HG02840 (cell line): Measurements from ENCODE around the gene MORN5.
"Not testable (repeated sequence)": the region's sequence is repeated elsewhere in the genome, so short reads cannot be mapped to it uniquely, and the experiment has no call there.

Experiments used
- ATAC-seq: cut with Tn5 transposase; IDR thresholded peaks from one replicate; pipeline ENCODE4 v1.9.1; 2021; ENCODE audit warnings: mild to moderate bottlenecking, moderate library complexity, moderate number of reproducible peaks; ENCODE audit not compliant: unreplicated experiment, low FRiP score

The MORN5 gene

DNA sequence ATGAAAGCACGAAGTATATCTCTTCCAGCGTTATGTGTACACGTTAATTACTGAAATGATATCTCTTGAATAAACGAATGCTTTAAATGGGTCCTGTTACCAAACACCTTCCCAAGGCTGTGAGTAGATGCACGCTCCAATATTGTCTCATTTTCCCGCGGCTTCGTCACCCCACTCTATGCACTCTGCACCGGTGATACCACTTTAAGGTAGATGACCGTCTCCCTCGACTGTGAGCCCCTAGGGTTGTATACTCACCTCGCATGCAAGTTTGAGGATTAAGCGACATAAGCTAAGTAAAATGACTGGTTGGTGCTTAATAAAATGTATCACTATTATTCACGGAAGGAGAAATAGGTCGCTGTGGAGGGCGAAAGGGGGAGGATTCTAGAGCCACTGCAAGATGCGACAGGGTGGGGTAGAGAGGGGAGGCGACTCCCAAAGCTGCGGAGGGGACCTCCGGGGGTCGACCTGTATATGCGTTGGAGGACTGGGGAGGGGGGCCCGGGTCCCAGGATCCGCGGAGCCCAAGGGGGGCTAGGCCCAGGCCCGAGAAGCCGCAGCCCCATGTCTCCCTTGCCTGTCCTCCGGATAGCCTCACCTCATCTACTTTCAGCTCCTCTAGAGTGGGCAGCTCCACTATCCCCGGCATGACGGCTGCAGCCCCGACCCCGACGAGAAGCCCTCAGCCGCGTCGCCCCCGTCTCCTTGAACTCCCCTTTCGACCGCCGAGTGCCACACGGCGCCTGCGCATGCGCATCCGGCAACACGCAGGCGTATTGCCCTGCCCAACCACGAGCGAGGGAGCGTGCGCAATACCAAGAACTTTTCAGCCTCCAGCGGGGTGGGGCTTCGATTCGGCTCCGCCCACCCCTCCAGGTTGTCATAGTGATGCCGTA is at the start of gene MORN5, which contains the start of gene NDUFA8:
TSS of gene MORN5 (plus strand) at position 883 of the 899 bp plus-strand sequence. CDS start 65 bp downstream, outside the sequence.
TSS of gene NDUFA8 (minus strand) at position 754 of the 899 bp plus-strand sequence. CDS start at position 652, 102 bp downstream.
- peak; percentile 91 for ATAC-seq

- ATAC-seq, result no peak
These were observed 49.4 kb upstream of the MORN5 start for GRCh38 chr9:122110100-122110833.

DNA sequence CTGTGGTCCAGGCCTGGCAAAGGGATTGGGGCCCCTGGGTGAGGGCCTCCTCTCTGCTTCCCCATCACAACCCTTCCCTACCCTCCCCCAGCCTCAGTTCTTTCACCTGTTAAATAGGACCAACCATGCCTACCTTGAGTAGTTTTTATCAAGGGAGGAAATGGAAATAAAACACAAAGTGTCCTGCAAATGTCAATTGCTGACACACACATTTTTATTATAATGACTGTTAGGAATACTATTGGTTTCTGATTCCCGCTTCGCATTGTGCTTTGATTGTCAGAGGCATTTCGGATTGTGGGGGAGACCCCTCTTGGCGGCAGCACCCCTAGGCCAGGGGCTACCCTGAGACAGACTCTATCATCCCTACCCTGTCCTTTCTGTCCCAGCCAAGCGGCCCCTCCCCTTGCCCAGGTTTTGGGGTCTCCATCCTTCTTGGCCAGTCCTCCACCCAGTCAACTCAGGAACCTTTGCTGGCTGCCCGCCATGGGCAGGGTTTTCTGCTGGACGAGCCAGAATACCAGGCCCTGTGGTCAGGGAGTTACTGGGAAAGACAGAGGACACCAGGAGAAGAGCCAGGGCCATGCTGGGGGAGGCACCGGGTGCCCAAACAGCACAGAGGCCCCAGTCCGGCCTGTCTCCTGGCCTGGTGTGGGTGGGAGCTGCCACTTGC is 48.2 kb upstream of the MORN5 start:
- no peak for ATAC-seq

- no peak for ATAC-seq
These were observed 47.5 kb upstream of the MORN5 start for GRCh38 chr9:122112238-122112637.

DNA sequence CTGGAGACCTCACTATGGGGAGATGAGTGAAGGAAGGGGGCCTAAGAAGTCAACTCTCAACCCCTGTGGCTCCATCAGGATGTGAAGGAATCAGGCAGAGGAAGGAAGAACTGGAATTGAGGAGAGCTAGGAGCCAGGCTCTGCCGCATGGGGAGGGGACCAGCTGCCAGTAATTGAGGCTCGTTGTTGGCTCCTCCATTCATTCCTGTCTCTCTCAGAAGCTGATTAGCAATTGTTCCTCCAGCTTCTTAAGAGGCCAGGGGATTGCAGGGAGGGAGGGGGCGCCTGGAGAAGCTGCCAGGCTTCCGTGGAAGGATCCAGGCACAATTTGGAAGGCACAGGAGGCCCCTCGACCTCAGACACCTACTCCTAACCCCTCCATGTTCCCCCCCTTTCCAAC is 46.1 kb upstream of the MORN5 start:
- no peak for ATAC-seq

DNA sequence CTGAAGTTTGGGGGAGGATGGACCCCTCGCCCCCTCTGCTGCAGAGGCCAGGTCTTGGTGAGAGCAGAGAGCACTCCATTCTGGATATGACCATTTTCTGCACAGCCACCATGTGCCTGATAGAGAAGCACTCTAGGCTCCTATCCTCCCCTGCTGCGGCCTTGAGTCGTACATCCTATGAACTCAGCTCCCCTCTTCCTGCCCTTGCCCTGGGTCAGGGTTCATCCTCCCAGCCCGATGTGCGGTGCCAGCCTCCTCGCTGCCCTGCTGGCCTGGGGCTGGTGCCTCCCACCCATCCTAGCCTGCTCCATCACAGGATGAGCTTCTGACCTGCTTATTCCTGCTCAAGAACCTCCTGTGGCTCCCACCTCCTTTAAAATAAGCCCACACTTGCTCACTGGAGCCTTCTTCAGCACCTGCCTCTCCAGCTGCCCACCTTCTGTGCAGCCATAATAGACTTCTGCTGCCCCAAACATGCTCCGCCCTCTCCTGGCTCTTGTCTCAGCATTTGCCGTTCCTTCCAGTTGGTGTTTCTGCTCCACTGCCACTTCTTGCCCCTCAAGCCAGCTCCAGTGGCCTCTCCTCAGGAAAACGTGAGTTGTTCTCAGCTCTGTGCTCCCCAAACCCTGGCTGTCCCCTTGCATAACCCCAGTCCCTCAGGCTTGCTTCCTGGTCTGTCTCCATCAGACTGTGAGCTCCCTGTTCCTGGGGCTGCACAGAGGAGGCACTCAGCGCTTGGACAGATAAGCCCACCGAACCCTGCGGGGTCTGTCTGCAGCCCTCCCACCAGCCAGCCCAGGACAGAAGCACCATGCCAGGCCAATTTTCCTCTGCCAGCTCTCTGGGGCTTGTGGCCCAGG is 44.3 kb upstream of the MORN5 start:
- no peak for ATAC-seq

- ATAC-seq, result no peak
These were observed 43.7 kb upstream of the MORN5 start for GRCh38 chr9:122116040-122116439.

DNA sequence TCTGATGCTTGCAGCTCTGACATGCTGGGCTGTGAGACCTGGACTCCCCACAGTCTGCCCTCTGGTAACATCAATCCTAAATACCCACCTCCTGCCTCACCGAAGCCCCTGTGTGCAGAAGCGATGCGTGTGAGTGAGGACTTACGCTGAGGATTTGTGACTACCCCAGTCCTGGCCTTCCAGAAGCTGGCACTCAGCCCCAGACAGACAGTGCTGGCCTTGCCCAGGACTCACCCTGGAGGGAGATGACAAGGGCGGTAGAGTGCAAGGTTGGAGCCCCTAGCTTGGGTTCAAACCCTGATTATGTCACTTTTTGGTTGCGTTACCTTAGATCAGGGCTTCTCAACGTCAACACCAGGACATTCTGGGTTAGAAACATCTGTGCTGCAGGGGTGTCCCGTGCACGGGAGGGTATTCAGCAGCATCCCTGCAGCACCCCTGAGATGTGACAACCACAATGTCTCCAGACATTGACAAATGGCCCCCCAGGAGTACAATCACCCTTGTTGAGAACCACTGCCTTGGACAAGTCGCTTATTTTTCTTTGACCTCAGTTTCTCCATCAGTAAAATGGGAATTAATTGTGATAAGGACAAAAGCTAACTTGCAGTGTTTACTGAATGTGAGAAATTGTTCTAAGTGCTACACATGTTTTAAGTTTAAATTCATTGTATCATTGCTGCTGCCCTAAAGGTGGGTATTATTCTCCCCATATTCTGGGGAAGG is 43.1 kb upstream of the MORN5 start:
- no peak for ATAC-seq

DNA sequence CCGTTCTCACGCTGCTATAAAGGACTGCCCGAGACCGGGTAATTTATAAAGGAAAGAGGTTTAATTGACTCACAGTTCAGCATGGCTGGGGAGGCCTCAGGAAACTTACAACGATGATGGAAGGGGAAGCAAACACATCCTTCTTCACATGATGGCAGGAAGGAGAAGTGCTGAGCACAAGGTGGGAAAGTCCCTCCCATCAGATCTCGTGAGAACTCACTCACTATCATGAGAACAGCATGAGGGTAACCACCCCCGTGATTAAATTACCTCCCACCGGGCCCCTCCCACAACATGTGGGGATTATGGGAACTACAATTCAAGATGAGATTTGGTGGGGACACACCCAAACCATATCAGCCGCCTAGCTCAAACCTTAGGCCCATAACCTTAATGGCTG is 42.5 kb upstream of the MORN5 start:
- ATAC-seq, result not testable (repeated sequence)

DNA sequence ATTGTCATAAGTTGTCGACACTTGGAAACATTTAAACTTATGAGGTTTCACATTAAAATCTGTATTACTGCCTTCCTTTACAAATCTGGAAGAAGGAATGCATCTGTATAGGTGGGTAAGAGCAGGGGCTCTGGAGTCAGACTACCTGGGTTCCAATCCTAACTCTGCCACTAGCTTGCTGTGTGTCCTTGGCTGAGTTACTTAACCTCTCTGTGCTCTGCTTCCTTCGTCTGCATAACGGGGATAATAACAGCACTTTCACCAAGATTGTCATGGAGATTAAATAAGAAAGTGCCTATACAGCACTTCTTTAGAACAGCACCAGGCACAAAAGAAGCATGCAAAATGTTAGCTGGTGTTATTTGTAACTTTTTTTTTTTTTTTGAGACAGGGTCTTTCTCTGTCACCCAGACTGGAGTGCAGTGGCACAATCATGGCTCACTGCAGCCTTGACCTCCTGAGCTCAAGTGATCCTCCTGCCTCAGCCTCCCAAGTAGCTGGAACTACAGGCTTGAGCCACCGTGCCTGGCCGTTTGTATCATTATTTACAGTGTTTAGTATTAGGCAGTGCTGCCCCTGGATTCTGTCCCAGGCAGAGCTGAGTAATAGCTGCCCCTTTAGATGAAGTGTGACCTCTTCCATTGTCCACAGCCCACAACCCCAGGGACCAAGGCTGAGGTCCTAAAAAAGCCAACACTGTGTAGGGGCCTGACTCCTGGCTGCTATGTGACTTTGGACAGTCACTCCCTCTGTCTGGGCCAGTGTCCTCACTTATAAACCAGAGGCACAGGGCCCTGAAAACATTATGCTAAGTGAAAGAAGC is 41.2 kb upstream of the MORN5 start:
- no peak for ATAC-seq

DNA sequence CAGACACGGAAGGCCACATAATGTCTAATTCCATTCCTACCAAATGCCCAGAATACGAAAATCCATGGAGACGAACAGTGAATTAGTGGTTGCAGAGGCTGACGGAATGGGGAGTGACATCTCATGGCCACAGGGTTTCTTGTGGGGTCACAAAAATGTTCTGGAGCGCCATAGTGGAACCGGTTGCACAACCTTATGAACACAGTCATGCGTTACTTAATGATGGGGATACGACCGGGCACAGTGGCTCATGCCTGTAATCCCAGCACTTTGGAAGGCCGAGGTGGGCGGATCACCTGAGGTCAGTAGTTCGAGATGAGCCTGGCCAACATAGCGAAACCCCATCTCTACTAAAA is 40.6 kb upstream of the MORN5 start:
- no peak for ATAC-seq

GRCh38 chr9:122119721-122120120 is 40.0 kb upstream of the MORN5 start:
- ATAC-seq, result no peak

- no peak for ATAC-seq
These were observed 39.2 kb upstream of the MORN5 start for GRCh38 chr9:122120316-122121071.

DNA sequence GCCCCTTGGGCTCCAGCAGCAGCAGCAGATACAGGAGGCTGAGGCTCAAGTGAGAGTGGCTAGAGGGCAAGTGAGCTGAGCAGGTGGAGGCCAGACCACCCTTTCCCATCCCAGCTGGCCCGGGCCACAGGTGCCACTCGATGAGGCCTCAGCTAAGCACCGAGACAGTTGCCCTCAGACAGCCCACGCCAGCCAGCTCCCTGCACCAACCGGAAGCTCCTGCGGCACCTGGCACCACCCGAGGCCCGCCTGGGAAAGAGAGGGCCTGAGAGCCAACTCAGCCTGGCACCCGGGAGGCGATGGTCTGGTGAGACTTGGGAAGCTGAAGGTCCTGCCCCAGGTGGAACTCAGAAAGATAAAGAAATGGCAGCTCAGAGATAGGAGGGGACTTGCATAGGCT is 38.3 kb upstream of the MORN5 start:
- ATAC-seq, result no peak

- ATAC-seq, result no peak
These were observed 37.8 kb upstream of the MORN5 start for GRCh38 chr9:122121931-122122330.

DNA sequence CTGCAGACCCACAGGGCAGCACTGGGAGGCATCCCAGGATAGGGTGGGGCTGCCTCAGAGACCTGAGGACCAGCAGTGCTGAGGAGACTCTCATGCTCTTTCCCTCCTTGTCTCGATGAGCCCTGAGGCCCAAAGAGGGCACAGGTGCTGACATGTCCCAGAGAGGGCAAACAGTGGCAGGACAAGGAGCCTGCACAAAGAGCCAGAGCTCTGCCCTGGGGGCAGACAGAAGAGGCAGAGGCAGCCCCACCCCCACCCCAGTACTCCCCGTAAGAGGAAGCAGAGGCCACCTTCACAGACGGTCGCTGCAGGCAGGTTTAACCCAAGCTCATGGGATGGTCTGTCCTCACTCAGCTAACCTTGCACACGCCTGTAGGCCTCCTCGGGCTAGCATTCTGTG is 37.2 kb upstream of the MORN5 start:
- no peak for ATAC-seq

DNA sequence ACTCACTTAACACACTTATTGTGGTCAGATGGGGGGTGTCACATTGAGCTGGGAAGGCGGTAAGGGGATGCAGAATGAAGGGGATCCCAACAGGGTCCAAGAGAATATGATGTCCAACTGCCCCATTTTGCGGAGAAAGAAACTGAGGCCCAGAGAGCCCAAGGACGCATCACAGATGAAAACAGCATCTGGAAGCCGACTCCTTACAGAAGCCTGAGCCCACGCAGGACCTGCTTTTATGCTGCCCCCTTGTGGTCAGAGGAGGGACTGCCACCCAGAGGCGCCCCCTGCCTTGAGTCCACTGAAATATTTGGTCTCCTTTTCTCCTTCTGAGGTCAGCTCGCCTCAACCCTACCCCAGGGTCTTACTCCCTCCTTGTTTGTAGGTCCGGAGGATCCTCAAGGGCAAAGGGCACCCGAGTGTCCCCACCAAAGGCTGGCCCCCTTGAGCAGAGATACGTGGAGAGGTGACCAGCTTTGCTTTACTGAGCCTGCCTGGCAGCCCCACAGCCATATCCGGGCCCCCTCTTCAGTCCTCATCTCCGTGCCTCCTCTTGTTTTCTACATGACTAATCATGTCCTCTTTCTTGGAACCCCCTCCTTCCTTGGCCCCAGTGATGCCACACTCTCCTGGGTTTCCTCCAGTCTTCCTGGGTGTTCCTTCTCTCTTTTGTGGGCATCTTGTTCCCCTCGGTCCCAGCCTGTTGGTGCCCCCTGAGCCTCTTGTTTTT is 36.6 kb upstream of the MORN5 start:
- no peak for ATAC-seq
